GM12891 (cell line): ENCODE data around the gene ANXA5.

Experiments used
- PAX5 ChIP-seq: IDR thresholded peaks from 2 replicates; pipeline ENCODE4 v1.6.1; 2011; ENCODE audit warnings: low read length, moderate library complexity, mild to moderate bottlenecking; ENCODE audit not compliant: insufficient read depth, severe bottlenecking
- POLR2A ChIP-seq: IDR thresholded peaks from 2 replicates; pipeline ENCODE4 v1.6.1; 2011; ENCODE audit warnings: low read depth, low read length, control low read depth
- POLR2AphosphoS5 ChIP-seq: IDR thresholded peaks from 2 replicates; pipeline ENCODE4 v1.6.1; 2011; ENCODE audit warnings: low read depth, low read length, control low read depth
- POU2F2 ChIP-seq: IDR thresholded peaks from 2 replicates; pipeline ENCODE4 v1.6.1; 2011; ENCODE audit warnings: low read depth, mild to moderate bottlenecking, control low read depth, low read length, moderate library complexity
- SPI1 ChIP-seq: IDR thresholded peaks from 2 replicates; pipeline ENCODE4 v1.6.1; 2011; ENCODE audit warnings: low read depth, low read length, control low read depth
- TAF1 ChIP-seq: IDR thresholded peaks from 2 replicates; pipeline ENCODE4 v1.6.1; 2011; ENCODE audit warnings: low read depth, low read length, control low read depth

GRCh38 chr4:121711263-121712000, 14.7 kb upstream of the ANXA5 start:
- TF ChIP-seq PAX5 (no peak), POLR2AphosphoS5 (no peak), TAF1 (no peak), POLR2A (no peak), SPI1 (no peak), POU2F2 (no peak)
